ENCODE results near the gene CDH4.

DNA sequence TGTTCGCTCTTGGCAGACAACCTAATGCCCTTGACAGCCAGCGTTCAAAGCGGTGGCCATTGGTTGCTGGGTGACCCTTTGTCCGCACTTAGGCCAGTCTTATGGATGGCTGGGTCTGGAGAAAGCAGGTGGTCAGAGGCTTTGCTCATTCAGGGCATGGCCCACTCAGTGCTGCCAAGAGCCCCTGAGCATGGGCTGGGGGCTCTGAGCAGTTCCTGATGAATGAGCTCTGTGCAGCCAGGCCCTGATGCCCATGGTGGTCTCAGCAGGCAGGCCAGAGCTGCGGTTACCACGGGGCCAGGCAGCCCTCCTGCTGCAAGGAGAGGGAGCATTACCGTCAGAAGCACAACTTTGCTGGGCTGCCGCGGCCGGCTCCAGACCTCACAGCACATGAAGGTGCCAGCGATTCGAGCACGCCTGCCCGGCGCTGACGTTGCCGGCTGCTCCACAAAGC is 36.3 kb downstream of the CDH4 start:
- TF ChIP-seq, protein P1, sequence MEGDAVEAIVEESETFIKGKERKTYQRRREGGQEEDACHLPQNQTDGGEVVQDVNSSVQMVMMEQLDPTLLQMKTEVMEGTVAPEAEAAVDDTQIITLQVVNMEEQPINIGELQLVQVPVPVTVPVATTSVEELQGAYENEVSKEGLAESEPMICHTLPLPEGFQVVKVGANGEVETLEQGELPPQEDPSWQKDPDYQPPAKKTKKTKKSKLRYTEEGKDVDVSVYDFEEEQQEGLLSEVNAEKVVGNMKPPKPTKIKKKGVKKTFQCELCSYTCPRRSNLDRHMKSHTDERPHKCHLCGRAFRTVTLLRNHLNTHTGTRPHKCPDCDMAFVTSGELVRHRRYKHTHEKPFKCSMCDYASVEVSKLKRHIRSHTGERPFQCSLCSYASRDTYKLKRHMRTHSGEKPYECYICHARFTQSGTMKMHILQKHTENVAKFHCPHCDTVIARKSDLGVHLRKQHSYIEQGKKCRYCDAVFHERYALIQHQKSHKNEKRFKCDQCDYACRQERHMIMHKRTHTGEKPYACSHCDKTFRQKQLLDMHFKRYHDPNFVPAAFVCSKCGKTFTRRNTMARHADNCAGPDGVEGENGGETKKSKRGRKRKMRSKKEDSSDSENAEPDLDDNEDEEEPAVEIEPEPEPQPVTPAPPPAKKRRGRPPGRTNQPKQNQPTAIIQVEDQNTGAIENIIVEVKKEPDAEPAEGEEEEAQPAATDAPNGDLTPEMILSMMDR (conservative IDR thresholded peaks at IDR 0.05; ENCODE audit: low read depth, low read length), result no peak
- TF ChIP-seq POLR2A (IDR thresholded peaks at IDR 0.05; ENCODE audit: low read depth, low read length) (no peak), RAD21 (IDR thresholded peaks at IDR 0.05; ENCODE audit: low read length) (no peak), SMC3 (IDR thresholded peaks at IDR 0.05; ENCODE audit: low read depth, low read length) (no peak), MXI1 (IDR thresholded peaks at IDR 0.05; ENCODE audit: borderline replicate concordance, low read depth, low read length) (no peak), CEBPB (IDR thresholded peaks at IDR 0.05; ENCODE audit: low read depth, low read length) (no peak)

Measured in IMR-90 (cell line).